ENCODE data around the gene ERGIC1.
A peak's percentile ranks its signal among the peaks of the same experiment; 100 is the strongest.

Gene ERGIC1

DNA sequence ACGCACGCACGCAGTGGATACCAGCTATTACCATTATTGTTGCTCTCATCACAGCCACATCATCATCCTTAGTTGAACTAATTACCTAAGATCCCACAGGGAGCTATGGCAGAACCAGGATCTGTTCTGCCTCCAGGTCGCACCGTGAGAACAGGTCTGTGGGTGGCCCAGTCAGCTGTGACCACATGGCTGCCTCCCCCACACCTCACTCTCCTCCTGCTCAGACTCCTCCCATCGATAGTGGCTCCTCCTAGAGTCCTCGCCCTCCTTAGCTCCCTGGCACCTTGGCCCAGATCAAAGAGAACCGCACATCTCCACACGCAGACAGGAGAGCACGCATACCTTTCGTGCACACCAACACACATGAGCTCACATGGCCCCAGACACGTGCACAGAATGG, 92.7 kb downstream of the ERGIC1 start:
- no peak overlapping the region for H3K4me3 ChIP-seq (ENCODE audit: control insufficient read depth, low read depth, low read length)
- TF ChIP-seq, protein P1, sequence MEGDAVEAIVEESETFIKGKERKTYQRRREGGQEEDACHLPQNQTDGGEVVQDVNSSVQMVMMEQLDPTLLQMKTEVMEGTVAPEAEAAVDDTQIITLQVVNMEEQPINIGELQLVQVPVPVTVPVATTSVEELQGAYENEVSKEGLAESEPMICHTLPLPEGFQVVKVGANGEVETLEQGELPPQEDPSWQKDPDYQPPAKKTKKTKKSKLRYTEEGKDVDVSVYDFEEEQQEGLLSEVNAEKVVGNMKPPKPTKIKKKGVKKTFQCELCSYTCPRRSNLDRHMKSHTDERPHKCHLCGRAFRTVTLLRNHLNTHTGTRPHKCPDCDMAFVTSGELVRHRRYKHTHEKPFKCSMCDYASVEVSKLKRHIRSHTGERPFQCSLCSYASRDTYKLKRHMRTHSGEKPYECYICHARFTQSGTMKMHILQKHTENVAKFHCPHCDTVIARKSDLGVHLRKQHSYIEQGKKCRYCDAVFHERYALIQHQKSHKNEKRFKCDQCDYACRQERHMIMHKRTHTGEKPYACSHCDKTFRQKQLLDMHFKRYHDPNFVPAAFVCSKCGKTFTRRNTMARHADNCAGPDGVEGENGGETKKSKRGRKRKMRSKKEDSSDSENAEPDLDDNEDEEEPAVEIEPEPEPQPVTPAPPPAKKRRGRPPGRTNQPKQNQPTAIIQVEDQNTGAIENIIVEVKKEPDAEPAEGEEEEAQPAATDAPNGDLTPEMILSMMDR (conservative IDR thresholded peaks at IDR 0.05; ENCODE audit: control insufficient read depth, insufficient read depth, low read depth, low read length) = no peak
- DNase-seq (ENCODE audit: low read depth) = no peak

DNA sequence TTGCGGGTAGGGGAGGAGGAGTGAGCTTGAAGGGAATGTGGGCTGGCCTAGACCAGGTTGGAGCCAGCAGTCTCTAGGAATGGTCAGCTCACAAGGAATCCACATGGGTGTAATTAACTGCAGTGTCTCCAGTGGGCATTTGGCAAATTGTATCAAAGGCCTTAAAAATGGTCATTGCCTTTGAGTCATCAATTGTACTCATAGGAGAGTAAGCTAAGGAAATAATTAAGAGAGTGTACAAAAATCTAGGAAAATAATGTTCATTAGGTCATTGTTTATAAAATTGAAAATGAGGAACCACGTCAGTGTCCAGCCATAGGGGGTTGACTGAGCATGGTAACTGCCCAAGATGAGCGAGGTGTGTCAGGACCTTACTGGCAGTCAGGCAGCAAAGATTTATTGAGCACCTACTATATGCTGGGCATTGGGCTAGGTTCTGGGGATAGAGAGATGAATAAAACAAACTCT, 95.4 kb downstream of the ERGIC1 start:
- DNase-seq (ENCODE audit: low read depth) = peak; percentile 99
- TF ChIP-seq, protein P1 (conservative IDR thresholded peaks at IDR 0.05; ENCODE audit: control insufficient read depth, insufficient read depth, low read depth, low read length) = peak; percentile 24
- no peak overlapping the region for H3K4me3 ChIP-seq (ENCODE audit: control insufficient read depth, low read depth, low read length)

DNA sequence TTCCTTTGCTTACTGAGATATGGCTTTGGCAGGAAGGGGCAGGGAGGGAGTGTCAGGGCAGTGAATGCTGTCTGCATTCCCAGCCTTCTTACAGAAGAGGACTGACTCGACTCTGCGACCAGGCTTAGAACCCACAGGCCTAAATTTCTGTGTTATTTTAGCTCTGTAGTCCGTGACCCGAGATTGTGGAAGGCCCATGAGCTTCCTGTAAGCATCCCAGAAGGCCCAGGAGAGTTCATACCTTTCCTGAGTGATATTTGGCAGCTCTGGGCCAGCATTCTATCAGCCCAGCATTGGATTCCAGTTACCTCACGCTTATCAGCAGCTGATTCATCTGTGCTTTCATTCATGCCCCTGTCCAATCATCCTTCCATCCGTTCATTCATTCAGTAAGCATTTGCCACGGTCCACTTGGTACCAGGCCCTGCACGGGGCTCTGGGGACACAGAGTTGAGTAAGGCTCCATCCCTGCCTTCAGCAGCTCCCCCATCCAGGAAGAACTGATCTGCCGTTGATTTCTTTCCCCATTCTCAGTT, 97.0 kb downstream of the ERGIC1 start:
- DNase-seq (ENCODE audit: low read depth) = peak; percentile 93
- TF ChIP-seq, protein P1 (conservative IDR thresholded peaks at IDR 0.05; ENCODE audit: control insufficient read depth, insufficient read depth, low read depth, low read length) = no peak
- no peak overlapping the region for H3K4me3 ChIP-seq (ENCODE audit: control insufficient read depth, low read depth, low read length)

DNA sequence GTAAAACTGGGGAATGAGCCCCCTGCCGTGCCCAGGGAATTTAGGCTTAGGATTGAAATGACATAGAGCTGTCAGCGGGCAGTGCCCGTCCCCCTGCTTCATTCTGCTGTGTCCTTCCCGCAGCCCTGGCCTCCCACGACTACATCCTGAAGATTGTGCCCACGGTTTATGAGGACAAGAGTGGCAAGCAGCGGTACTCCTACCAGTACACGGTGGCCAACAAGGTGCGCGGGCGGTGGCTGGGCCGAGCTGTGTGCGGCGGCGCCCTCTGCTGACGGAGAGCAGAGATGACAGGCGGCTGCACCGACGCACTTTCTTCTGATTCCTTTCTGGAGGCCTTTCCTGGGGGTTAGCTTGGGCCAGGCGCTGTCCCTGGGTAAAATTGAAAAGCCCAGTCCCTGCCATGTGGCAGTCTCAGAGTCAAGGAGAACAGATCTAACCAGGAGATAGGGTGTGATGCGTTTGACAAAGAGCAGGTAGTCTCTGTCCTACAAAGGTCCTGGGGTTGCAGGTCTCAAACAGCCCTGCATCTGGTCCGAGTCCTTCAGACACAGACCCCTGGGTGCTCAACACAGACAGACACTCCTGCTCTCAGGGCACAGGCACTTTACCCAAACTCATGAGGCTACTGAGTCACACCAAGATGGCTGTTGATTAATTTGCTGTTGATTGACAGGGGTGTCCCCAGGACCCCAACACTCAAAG, 98.4 kb downstream of the ERGIC1 start:
- TF ChIP-seq, protein P1 (conservative IDR thresholded peaks at IDR 0.05; ENCODE audit: control insufficient read depth, insufficient read depth, low read depth, low read length) = peak; percentile 82
- no peak overlapping the region for H3K4me3 ChIP-seq (ENCODE audit: control insufficient read depth, low read depth, low read length)
- DNase-seq (ENCODE audit: low read depth) = peak; percentile 69

DNA sequence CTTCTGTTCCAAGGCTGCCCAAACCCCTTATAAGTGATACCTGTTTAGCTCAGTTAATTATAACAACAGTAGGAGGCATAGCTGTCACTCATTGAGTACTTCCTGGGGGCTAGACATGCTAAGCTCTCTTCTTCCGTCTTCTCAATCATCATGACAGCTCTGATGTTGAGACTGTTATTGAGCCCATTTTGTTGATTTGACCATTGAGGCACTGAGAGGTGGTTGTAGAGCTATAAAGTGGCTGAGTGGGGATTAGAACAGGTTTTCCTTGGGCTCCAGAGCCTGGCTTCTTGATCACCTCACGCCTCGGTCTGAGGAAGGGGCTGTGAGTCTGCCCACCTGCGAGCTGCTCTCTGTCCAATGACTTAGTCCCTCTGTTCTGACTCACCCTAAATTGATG, 99.2 kb downstream of the ERGIC1 start:
- no peak overlapping the region for H3K4me3 ChIP-seq (ENCODE audit: control insufficient read depth, low read depth, low read length)
- DNase-seq (ENCODE audit: low read depth) = no peak
- TF ChIP-seq, protein P1 (conservative IDR thresholded peaks at IDR 0.05; ENCODE audit: control insufficient read depth, insufficient read depth, low read depth, low read length) = no peak

DNA sequence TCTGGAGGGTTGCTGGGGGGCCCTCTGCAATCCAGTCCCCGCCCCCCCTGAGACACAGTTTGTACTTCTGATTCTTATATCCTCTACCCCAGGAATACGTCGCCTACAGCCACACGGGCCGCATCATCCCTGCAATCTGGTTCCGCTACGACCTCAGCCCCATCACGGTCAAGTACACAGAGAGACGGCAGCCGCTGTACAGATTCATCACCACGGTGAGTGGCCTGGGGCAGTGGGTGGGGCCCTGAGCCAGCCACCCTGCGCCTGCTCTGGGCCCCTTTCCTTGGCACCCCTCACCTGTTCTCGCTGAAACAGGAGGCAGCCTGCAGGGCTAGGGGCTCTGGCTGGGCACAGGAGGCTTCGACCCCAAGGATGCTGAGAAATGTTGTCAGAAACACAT, 101.0 kb downstream of the ERGIC1 start:
- TF ChIP-seq, protein P1 (conservative IDR thresholded peaks at IDR 0.05; ENCODE audit: control insufficient read depth, insufficient read depth, low read depth, low read length) = no peak
- no peak for DNase-seq (ENCODE audit: low read depth)
- H3K4me3 ChIP-seq (ENCODE audit: control insufficient read depth, low read depth, low read length) = no peak overlapping the region
